Activated CD8-positive, alpha-beta T cell treated with anti-CD3 and anti-CD28 coated beads, Interleukin-2, amount 10 ng/mL, durations not matched to agents 7 days and 5 days (primary cell): ENCODE results near the gene DNAJC7. TPM values are rescaled to one million over a fixed set of nuclear protein-coding genes. Genes with fewer than 3 reads are reported as not detected.
A peak's percentile ranks its signal among the peaks of the same experiment; 100 is the strongest.

ENCODE experiments used
- ATAC-seq: fragments of 150-1000 bp; cut with Tn5 transposase; one replicate; pipeline ENCODE4 v1.10.0; 2021; ENCODE audit warnings: moderate library complexity
- CTCF ChIA-PET: fragments of 350-600 bp; sonication (Branson Sonifier 250); formaldehyde crosslinking; loops from one replicate; lab custom pipeline; 2021; ENCODE audit warnings: antibody characterized with exemption; lab: Charles Lee
- POLR2A ChIA-PET: fragments of 350-600 bp; sonication (Branson Sonifier 250); formaldehyde crosslinking; loops from one replicate; lab custom pipeline; 2021; ENCODE audit warnings: antibody characterized with exemption; lab: Charles Lee
- DNase-seq: peaks from one replicate; pipeline ENCODE4 v3.0.0-alpha.2; 2020
- H3K27ac Mint-ChIP-seq: one replicate; pipeline ENCODE4 v1.8.0; 2021; ENCODE audit warnings: mild to moderate bottlenecking, mixed read lengths
- H3K27me3 Mint-ChIP-seq: one replicate; pipeline ENCODE4 v1.8.0; 2021; ENCODE audit warnings: low read depth, mixed read lengths
- H3K36me3 Mint-ChIP-seq: one replicate; pipeline ENCODE4 v1.8.0; 2021; ENCODE audit warnings: low read depth, mixed read lengths
- H3K4me1 Mint-ChIP-seq: one replicate; pipeline ENCODE4 v1.8.0; 2021; ENCODE audit warnings: low read depth, mixed read lengths
- H3K4me3 Mint-ChIP-seq: one replicate; pipeline ENCODE4 v1.8.0; 2021; ENCODE audit warnings: mild to moderate bottlenecking, mixed read lengths
- H3K9me3 Mint-ChIP-seq: one replicate; pipeline ENCODE4 v1.8.0; 2022; ENCODE audit warnings: mixed read lengths; ENCODE audit not compliant: insufficient read depth
- total RNA-seq, 2 experiments: library from RNA; stranded (reverse); gene quantifications; one replicate each; pipeline ENCODE4 v1.2.3, GENCODE V29; 2021

The DNAJC7 gene, protein sequence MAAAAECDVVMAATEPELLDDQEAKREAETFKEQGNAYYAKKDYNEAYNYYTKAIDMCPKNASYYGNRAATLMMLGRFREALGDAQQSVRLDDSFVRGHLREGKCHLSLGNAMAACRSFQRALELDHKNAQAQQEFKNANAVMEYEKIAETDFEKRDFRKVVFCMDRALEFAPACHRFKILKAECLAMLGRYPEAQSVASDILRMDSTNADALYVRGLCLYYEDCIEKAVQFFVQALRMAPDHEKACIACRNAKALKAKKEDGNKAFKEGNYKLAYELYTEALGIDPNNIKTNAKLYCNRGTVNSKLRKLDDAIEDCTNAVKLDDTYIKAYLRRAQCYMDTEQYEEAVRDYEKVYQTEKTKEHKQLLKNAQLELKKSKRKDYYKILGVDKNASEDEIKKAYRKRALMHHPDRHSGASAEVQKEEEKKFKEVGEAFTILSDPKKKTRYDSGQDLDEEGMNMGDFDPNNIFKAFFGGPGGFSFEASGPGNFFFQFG
- total RNA-seq = 10 to 100 TPM; 86.1 to 99.8 TPM

DNA sequence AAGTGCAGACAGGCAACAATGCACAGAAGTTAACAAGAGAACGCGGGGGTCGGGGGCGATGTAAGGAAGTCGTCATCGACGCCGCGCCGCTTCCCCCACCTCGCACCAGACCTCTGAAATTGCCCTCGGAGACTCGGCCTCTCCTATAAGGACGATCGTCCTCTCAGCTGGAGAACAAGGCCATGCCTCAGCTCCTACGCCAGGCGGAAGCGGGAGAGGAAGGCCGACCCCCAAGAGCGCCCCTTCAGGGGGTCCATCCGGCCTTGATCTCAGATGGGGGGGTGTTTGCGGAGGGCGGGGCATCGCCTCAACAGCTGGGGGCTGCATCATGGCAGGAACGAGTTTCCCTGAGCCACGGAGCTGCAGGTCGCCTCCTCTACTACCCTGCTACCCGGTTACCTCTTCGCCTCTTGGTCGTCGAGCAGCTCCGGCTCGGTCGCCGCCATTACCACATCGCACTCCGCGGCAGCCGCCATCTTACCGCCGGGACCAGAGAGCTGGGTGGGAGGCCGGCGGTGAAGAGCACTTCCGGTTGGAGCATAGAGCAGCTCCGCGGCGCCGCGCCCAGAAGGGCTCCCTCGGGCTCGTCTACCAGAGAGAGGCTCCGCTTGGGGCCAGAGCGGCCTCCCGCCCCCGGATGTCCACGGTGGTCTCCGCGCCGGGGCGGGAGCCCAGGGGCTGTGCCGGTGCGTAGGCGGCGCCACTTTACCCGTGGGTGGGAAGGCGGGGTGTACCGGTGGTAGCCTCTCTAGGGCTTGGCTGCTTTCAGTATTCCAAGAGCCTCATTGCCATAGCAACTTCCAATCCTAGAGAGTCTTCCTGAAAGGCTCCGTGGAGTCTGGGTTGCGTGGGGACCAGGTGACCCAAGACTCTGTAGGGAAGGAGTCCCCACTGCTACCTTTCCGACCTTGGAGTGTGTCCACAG lies at the start of gene DNAJC7:
TSS of gene DNAJC7 (minus strand) at position 499 of the 925 bp plus-strand sequence. CDS start at position 476, 23 bp downstream.
- ATAC-seq (peak; percentile 87), DNase-seq (peak; percentile 93)
- Mint-ChIP-seq H3K36me3 (peaks cover 24% of the 10 kb centered on the region), H3K4me1 (peaks cover 56% of the 10 kb centered on the region), H3K9me3 (no peaks in the 10 kb centered on the region), H3K27me3 (no peaks in the 10 kb centered on the region), H3K27ac (peak within 1 kb of the TSS; percentile 97), H3K4me3 (peak within 1 kb of the TSS; percentile 98)
- CTCF ChIA-PET = interaction anchor here (0.7 to 6.8 kb wide), 19 partner anchors 8 to 205 kb away, joined by 3 to 47 read pairs (median 4); partner anchors contain the start of genes CNP, DHX58, KAT2A and KCNH4
- POLR2A ChIA-PET = interaction anchor here (0.6 to 6.5 kb wide), 30 partner anchors 9 to 327 kb away, joined by 3 to 96 read pairs (median 4); partner anchors contain the start of genes CNP, DHX58, GHDC and KAT2A

DNA sequence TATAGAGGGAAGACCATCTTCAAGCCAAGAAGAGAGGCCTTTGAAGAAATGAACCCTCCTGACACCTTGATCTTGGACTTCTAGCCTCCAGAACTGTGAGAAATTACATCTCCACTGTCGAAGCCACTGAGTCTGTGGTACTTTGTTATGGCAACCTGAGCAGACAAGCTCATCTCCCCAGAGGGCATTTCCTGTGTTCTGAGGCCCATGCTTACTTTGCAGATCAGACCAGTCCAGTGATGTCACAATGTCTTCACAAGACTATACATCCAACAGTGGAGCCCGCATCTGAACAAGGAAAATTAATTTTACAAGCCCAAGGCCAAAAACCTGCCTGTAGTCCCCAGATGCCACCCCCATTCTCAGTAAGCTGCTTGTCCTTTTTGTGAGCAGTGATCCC lies 48.0 kb upstream of the DNAJC7 start:
- DNase-seq (peak; percentile 63), ATAC-seq (peak; percentile 71)
- CTCF ChIA-PET = interaction anchor here (0.7 to 5.4 kb wide), 24 partner anchors 8 to 342 kb away, joined by 3 to 77 read pairs (median 6); partner anchors contain the start of genes DHX58, NKIRAS2 and ZNF385C
- Mint-ChIP-seq H3K9me3 (no peaks in the 10 kb centered on the region), H3K27me3 (no peaks in the 10 kb centered on the region), H3K36me3 (no peaks in the 10 kb centered on the region), H3K4me3 (no peak overlapping the region), H3K27ac (peak overlapping the region; percentile 78), H3K4me1 (peaks cover 34% of the 10 kb centered on the region)
- POLR2A ChIA-PET = interaction anchor here (1.0 to 2.6 kb wide), 3 partner anchors 36 to 48 kb away, joined by 3 to 19 read pairs (median 5); partner anchors contain the start of genes DHX58 and DNAJC7

DNA sequence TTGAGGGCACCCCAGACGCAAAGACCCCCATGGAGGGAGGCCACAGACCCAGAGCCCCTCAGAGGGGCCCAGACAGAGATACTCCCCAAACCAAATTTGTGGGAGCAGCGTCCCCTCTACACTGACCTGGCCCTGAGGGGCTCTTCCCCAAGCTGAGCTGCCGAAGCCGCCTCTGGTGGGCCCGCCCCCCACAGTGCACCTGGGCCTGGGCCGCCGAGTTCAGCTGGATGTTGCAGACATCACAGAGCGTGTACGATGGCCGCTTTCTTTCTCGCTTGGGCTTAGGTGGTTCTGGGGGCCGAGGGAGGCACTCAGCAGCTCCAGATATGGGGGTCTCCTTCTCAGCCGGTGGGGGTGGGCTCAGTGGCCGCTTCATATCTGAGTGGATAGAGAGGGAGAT lies 45.4 kb upstream of the DNAJC7 start:
- no peak for ATAC-seq
- H3K27ac Mint-ChIP-seq = no peak overlapping the region
- no peaks in the 10 kb centered on the region for H3K27me3 Mint-ChIP-seq
- no peaks in the 10 kb centered on the region for H3K9me3 Mint-ChIP-seq
- no peak for DNase-seq
- no peak overlapping the region for H3K4me3 Mint-ChIP-seq
- H3K36me3 Mint-ChIP-seq = no peaks in the 10 kb centered on the region
- CTCF ChIA-PET = interaction anchor here (0.7 kb wide), 1 partner anchor 9 kb away, joined by 4 read pairs; no protein-coding TSS in a partner anchor
- POLR2A ChIA-PET = no interaction called here
- H3K4me1 Mint-ChIP-seq = peaks cover 38% of the 10 kb centered on the region

DNA sequence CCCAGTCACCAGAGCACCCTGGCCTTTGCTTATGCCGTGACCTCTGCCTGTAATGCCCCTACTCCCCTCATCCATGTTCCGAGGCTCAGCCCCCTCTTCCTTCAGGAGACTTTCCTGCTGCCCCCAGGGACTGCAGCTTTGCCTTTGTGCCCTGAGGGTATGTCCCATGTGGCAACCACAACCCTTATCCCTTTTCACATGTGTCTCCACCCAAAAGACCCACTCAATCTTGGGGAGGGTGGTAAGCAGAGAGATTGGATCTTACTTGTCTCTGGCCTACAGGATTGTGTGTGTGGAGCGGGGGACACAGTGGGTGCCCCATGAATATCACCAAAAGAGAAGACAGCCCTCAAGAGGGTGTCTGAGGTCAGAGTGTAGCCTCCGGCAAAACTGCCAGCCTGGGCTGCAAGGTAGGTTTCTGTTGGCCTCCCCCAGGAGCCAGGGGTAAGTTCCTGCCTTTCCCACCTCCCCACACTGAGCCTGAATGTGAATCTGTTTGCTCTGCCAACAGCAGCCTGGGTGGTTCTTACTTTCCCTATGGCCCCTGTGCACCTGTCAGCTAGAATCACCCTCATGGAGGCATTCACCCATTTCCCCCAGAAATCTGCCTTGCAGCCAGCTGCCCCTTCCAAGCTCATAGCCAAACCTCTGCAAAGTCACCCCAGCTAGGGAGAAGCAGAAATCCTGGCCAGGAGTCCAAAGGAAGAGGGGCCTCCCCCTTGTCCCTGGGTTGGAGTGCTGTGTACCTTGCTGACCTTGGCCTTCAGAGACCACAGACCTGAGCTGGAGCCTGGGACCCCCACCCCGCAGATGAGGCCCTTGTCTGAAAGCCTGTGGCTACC lies 44.6 kb upstream of the DNAJC7 start:
- DNase-seq (no peak), ATAC-seq (no peak)
- POLR2A ChIA-PET = interaction anchor here (0.6 to 0.7 kb wide), 2 partner anchors 11 to 366 kb away, joined by 3 read pairs; partner anchors contain the start of gene C17orf113
- Mint-ChIP-seq H3K27ac (no peak overlapping the region), H3K4me3 (no peak overlapping the region), H3K27me3 (no peaks in the 10 kb centered on the region), H3K36me3 (no peaks in the 10 kb centered on the region), H3K9me3 (no peaks in the 10 kb centered on the region), H3K4me1 (peaks cover 38% of the 10 kb centered on the region)
- CTCF ChIA-PET = interaction anchor here (0.7 kb wide), 2 partner anchors 10 to 15 kb away, joined by 3 to 4 read pairs; no protein-coding TSS in a partner anchor

DNA sequence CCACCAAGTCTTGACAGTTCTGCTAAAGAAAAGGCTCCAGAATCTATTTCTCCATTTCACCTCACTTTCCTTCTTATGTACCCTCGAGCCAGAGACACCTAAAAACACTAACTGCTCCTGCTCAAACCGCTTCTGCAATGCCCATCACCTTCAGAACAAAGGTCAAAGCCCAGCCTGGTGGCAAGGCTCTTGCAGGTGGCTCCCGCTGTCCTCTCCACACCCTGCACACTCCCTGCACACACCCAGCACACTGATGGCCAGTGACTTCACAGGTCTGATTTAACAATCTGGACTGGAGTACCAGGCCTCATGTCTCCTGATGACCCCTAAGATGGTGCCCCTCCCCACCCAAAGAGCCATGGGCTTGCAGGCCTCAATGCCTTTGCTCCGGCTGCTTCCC lies 43.0 kb upstream of the DNAJC7 start:
- no peak overlapping the region for H3K4me3 Mint-ChIP-seq
- H3K4me1 Mint-ChIP-seq = peaks cover 34% of the 10 kb centered on the region
- no peaks in the 10 kb centered on the region for H3K36me3 Mint-ChIP-seq
- H3K9me3 Mint-ChIP-seq = no peaks in the 10 kb centered on the region
- no peak overlapping the region for H3K27ac Mint-ChIP-seq
- DNase-seq = no peak
- ChIA-PET CTCF (no interaction called here), POLR2A (interaction anchor here (1.0 kb wide), 1 partner anchor 52 kb away, joined by 4 read pairs; the partner anchor contains the start of gene DHX58)
- H3K27me3 Mint-ChIP-seq = no peaks in the 10 kb centered on the region
- no peak for ATAC-seq

DNA sequence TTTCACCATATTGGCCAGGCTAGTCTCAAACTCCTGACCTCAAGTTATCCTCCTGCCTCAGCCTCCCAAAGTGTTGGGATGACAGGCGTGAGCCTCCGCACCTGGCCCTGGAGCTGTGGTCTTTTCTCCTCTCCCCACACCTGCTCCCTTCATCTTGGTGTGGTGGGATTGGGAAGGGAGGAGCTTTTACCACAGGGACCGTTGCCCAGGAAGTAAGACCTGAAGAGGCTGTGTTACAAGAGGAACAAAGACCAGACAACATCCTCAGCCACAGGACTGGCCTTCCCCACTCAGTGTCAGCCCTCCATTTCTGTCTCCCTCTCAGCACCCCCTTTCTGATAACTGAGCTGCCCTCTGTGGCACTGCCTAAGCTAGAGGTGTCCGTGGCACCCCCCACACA lies 42.6 kb upstream of the DNAJC7 start:
- no peaks in the 10 kb centered on the region for H3K27me3 Mint-ChIP-seq
- H3K36me3 Mint-ChIP-seq = no peaks in the 10 kb centered on the region
- POLR2A ChIA-PET = interaction anchor here (1.0 kb wide), 1 partner anchor 53 kb away, joined by 4 read pairs; the partner anchor contains the start of gene DHX58
- no peak for DNase-seq
- no peaks in the 10 kb centered on the region for H3K9me3 Mint-ChIP-seq
- H3K4me1 Mint-ChIP-seq = peaks cover 30% of the 10 kb centered on the region
- ATAC-seq = no peak
- CTCF ChIA-PET = interaction anchor here (1.0 to 1.6 kb wide), 3 partner anchors 8 to 35 kb away, joined by 3 to 4 read pairs (median 4); no protein-coding TSS in a partner anchor
- no peak overlapping the region for H3K4me3 Mint-ChIP-seq
- no peak overlapping the region for H3K27ac Mint-ChIP-seq

DNA sequence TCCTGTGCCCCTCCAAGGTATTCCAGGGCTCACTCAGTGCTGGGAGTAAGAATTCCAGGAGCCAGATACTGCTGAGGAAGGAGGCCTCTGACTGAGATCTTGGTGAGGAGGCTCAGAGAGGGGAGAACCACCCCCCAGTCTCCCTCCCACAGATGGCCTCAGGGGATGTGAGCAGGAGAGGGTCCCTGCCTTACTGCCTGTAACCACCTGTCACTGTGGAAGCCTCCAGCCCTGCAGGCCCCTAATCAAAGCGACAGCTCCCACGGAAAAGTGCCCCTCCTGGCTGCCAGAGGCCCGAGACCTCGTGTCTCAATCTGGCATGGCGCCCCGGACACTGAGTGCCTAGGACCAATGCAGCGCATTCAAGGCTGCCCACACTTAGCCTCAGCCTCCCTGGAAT lies 40.8 kb upstream of the DNAJC7 start:
- H3K4me1 Mint-ChIP-seq = peaks cover 12% of the 10 kb centered on the region
- DNase-seq (no peak), ATAC-seq (no peak)
- peaks cover 5% of the 10 kb centered on the region for H3K27me3 Mint-ChIP-seq
- no peaks in the 10 kb centered on the region for H3K9me3 Mint-ChIP-seq
- POLR2A ChIA-PET = no interaction called here
- no peak overlapping the region for H3K4me3 Mint-ChIP-seq
- no peak overlapping the region for H3K27ac Mint-ChIP-seq
- H3K36me3 Mint-ChIP-seq = no peaks in the 10 kb centered on the region
- CTCF ChIA-PET = interaction anchor here (1.6 kb wide), 1 partner anchor 15 kb away, joined by 4 read pairs; no protein-coding TSS in a partner anchor

DNA sequence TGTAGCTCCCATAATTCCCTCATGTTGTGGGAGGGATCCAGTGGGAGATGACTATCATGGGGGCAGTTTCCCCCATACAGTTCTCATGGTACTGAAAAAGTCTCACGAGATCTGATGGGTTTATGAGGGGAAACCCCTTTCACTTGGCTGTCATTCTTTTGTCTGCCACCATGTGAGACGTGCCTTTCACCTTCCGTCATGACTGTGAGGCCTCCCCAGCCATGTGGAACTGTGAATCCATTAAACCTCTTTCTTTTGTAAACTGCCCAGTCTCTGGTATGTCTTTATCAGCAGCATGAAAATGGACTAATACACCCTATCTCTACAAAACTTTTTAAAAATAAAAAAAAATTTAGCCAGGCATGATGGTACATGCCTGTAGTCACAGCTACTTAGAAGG lies 39.4 kb upstream of the DNAJC7 start:
- no peaks in the 10 kb centered on the region for H3K36me3 Mint-ChIP-seq
- H3K27ac Mint-ChIP-seq = no peak overlapping the region
- DNase-seq (no peak), ATAC-seq (no peak)
- no peaks in the 10 kb centered on the region for H3K9me3 Mint-ChIP-seq
- H3K27me3 Mint-ChIP-seq = peaks cover 19% of the 10 kb centered on the region
- CTCF ChIA-PET = interaction anchor here (1.7 kb wide), 2 partner anchors 9 to 11 kb away, joined by 7 to 8 read pairs; no protein-coding TSS in a partner anchor
- POLR2A ChIA-PET = interaction anchor here (1.4 kb wide), 1 partner anchor 56 kb away, joined by 4 read pairs; no protein-coding TSS in a partner anchor
- no peak overlapping the region for H3K4me3 Mint-ChIP-seq
- H3K4me1 Mint-ChIP-seq = peaks cover 9% of the 10 kb centered on the region

DNA sequence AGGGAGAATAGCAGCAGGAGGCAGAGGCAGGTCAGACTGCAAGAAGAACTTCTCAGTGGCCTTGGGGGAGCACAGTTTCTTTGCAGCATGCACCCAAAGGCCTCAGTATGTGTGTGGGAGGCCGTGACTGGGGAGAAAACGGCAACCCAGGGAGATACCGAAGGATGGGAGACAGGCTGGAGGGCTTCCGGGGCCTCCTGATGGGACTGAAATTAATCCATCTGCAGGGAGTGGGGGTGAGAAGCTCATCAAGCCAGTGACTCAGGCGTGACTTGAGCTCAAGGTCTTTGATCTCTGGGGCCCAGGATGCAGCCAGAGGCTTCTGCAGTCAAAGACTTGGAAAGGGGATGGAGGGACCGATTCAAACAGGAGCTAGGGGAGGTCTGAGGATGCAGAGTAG lies 38.3 kb upstream of the DNAJC7 start:
- POLR2A ChIA-PET = interaction anchor here (1.4 kb wide), 1 partner anchor 58 kb away, joined by 4 read pairs; no protein-coding TSS in a partner anchor
- Mint-ChIP-seq H3K27me3 (peaks cover 29% of the 10 kb centered on the region), H3K36me3 (no peaks in the 10 kb centered on the region), H3K4me3 (no peak overlapping the region), H3K27ac (no peak overlapping the region), H3K4me1 (peaks cover 13% of the 10 kb centered on the region), H3K9me3 (no peaks in the 10 kb centered on the region)
- DNase-seq = no peak
- no peak for ATAC-seq
- CTCF ChIA-PET = interaction anchor here (0.6 to 2.5 kb wide), 6 partner anchors 10 to 92 kb away, joined by 3 to 5 read pairs (median 3); no protein-coding TSS in a partner anchor

DNA sequence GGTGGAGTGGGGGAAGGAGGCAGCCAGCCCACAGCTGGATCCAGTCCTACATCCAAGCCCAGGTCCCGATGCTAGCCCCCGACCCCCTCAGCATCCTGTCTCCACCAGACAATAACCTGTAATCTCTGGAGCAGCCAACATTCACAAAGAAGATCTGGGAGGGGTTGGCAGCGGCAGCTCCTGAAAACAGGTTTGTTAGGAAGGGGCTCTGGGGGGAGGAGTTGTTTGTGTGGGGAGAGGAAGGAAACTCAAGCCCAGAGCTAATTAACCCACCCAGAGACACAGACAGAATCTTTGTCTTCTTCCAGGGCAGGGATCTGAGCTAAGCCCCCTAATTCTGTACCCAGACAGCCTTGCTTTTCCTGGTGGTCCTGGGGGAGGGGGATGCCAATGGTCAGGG lies 37.8 kb upstream of the DNAJC7 start:
- Mint-ChIP-seq H3K27ac (no peak overlapping the region), H3K36me3 (no peaks in the 10 kb centered on the region), H3K4me3 (no peak overlapping the region), H3K27me3 (peaks cover 29% of the 10 kb centered on the region), H3K4me1 (peaks cover 9% of the 10 kb centered on the region), H3K9me3 (no peaks in the 10 kb centered on the region)
- ATAC-seq (no peak), DNase-seq (no peak)
- POLR2A ChIA-PET = interaction anchor here (1.4 kb wide), 1 partner anchor 58 kb away, joined by 4 read pairs; no protein-coding TSS in a partner anchor
- CTCF ChIA-PET = interaction anchor here (0.6 to 2.5 kb wide), 6 partner anchors 10 to 92 kb away, joined by 3 to 5 read pairs (median 3); no protein-coding TSS in a partner anchor
